Duodenal mucosa (tissue), 2 donors: Measurements from ENCODE around the gene CCDC136.

ENCODE experiments used
- H3K27ac ChIP-seq: one replicate; pipeline ENCODE4 v1.7.0; 2013; ENCODE audit warnings: low read depth, low read length
- H3K27me3 ChIP-seq, 2 donors: one replicate each; pipeline ENCODE4 v1.7.0; 2013; ENCODE audit warnings: low read length in 2 of 2, control low read depth in 1 of 2; ENCODE audit not compliant: insufficient read depth in 2 of 2, control insufficient read depth in 1 of 2
- H3K36me3 ChIP-seq, 2 donors: one replicate each; pipeline ENCODE4 v1.7.0; 2013; ENCODE audit warnings: low read length in 2 of 2, control low read depth in 1 of 2; ENCODE audit not compliant: insufficient read depth in 2 of 2, control insufficient read depth in 1 of 2
- H3K4me1 ChIP-seq, 2 donors: one replicate each; pipeline ENCODE4 v1.7.0; 2013; ENCODE audit warnings: low read length in 2 of 2, control low read depth in 1 of 2; ENCODE audit not compliant: insufficient read depth in 2 of 2, control insufficient read depth in 1 of 2
- H3K4me3 ChIP-seq, 2 donors: one replicate each; pipeline ENCODE4 v1.7.0; 2013; ENCODE audit warnings: low read length in 2 of 2, low read depth in 1 of 2
- H3K9ac ChIP-seq, 2 donors: one replicate each; pipeline ENCODE4 v1.7.0; 2013; ENCODE audit warnings: low read length in 2 of 2, low read depth in 1 of 2
- H3K9me3 ChIP-seq, 2 donors: one replicate each; pipeline ENCODE4 v1.7.0; 2013; ENCODE audit warnings: low read length in 2 of 2, control low read depth in 1 of 2; ENCODE audit not compliant: control insufficient read depth in 1 of 2

Gene CCDC136

GRCh38 chr7:128804484-128804883, 12.7 kb downstream of the CCDC136 start:
- Histone ChIP-seq H3K27me3 (peaks cover 0 to 3% of the 10 kb centered on the region in 2 donors), H3K4me1 (peaks cover 0 to 4% of the 10 kb centered on the region in 2 donors), H3K27ac (no peak overlapping the region), H3K36me3 (no peaks in the 10 kb centered on the region), H3K9ac (no peak overlapping the region), H3K4me3 (no peak overlapping the region), H3K9me3 (no peaks in the 10 kb centered on the region)

DNA sequence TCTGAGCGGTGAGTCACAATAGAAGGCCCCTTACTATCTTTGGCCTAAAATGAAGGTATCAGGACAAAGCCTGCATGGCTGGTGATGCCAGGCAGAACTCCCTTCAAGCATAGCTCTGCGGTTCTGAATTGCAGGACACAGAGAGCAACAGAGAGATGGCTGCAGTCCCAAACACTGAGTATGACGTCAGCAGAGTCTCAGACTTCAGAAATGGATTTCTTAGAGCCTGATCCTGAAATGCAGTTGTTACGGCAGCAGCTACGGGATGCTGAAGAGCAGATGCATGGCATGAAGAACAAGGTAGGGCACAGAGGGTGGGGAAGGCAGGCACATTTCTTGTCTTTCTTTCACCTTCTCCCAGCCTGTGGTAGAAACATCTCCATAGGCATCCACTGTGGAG, 13.5 kb downstream of the CCDC136 start:
- Histone ChIP-seq H3K36me3 (no peaks in the 10 kb centered on the region), H3K27ac (no peak overlapping the region), H3K9ac (no peak overlapping the region)

GRCh38 chr7:128807191-128807590, 15.4 kb downstream of the CCDC136 start:
- Histone ChIP-seq H3K4me1 (no peaks in the 10 kb centered on the region), H3K9ac (no peak overlapping the region), H3K9me3 (no peaks in the 10 kb centered on the region), H3K36me3 (no peaks in the 10 kb centered on the region), H3K27ac (no peak overlapping the region), H3K27me3 (peaks cover 0 to 3% of the 10 kb centered on the region in 2 donors), H3K4me3 (no peak overlapping the region)

More for the DNA sequence above, 13.5 kb downstream of the CCDC136 start:
- Histone ChIP-seq H3K9me3 (no peaks in the 10 kb centered on the region), H3K4me3 (no peak overlapping the region), H3K4me1 (peaks cover 0 to 4% of the 10 kb centered on the region in 2 donors), H3K27me3 (peaks cover 0 to 3% of the 10 kb centered on the region in 2 donors)

DNA sequence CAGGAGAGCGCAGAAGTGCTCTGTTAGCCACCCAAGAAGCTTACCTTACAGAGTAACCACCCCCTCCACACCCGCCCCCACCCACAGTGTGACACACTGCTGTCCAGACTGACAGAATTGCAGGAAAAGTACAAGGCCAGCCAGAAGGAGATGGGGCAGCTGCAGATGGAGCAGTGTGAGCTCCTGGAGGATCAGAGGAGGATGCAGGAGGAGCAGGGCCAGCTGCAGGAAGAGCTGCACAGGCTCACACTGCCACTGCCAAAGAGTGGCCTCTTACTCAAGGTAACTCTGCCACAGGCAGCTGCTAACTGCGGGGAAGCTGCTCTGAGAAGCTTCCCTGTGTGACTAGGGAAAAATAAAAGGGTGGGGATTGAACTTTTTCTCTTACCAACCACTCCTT, 17.6 kb downstream of the CCDC136 start:
- Histone ChIP-seq H3K36me3 (no peaks in the 10 kb centered on the region), H3K4me3 (no peak overlapping the region), H3K9me3 (no peaks in the 10 kb centered on the region), H3K9ac (no peak overlapping the region), H3K27ac (no peak overlapping the region), H3K4me1 (peaks cover 0 to 7% of the 10 kb centered on the region in 2 donors), H3K27me3 (peaks cover 0 to 3% of the 10 kb centered on the region in 2 donors)

DNA sequence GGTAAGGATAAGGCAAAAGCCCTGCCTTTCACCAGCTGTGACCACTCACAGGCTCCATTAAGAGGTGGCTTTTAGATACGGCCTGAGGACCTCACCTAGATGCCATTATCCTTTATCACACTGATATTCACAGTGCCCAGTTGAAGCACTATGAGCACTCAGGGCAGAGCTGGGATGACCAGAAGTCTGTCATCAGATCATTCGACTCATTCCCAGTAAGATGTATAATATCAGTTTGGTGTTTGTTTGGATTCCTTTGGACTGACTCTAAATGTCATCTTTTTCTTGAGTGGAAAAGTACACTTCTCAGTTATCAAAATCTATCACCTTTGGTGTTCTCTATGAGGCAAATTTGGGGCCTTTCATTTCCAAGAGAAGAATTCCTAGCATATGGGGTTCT, 18.7 kb downstream of the CCDC136 start:
- Histone ChIP-seq H3K36me3 (no peaks in the 10 kb centered on the region), H3K27ac (no peak overlapping the region), H3K27me3 (peaks cover 0 to 3% of the 10 kb centered on the region in 2 donors), H3K4me3 (no peak overlapping the region), H3K9ac (no peak overlapping the region), H3K9me3 (no peaks in the 10 kb centered on the region), H3K4me1 (peaks cover 0 to 7% of the 10 kb centered on the region in 2 donors)

DNA sequence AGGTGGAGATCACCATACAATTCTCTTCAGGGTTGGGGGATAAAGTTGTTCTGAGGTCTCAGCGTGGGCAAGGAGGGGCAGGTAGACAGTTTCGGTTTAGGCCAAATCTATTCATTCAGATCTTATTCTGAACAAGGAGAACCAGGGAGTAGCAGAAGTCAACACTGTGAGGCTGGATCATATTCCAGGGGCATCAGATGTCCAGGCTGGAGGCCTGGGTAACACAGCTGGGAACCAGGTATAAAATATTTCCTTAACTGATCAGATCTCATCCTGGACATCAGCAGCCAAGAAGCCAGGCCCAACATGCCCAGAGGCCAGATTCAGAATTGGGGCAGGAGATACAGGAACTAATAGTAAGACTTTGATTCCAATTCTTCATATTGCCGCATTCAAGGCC, 19.2 kb downstream of the CCDC136 start:
- Histone ChIP-seq H3K9ac (no peak overlapping the region), H3K27ac (no peak overlapping the region), H3K9me3 (no peaks in the 10 kb centered on the region), H3K36me3 (no peaks in the 10 kb centered on the region), H3K4me1 (peaks cover 0 to 7% of the 10 kb centered on the region in 2 donors), H3K27me3 (peaks cover 0 to 3% of the 10 kb centered on the region in 2 donors), H3K4me3 (no peak overlapping the region)

DNA sequence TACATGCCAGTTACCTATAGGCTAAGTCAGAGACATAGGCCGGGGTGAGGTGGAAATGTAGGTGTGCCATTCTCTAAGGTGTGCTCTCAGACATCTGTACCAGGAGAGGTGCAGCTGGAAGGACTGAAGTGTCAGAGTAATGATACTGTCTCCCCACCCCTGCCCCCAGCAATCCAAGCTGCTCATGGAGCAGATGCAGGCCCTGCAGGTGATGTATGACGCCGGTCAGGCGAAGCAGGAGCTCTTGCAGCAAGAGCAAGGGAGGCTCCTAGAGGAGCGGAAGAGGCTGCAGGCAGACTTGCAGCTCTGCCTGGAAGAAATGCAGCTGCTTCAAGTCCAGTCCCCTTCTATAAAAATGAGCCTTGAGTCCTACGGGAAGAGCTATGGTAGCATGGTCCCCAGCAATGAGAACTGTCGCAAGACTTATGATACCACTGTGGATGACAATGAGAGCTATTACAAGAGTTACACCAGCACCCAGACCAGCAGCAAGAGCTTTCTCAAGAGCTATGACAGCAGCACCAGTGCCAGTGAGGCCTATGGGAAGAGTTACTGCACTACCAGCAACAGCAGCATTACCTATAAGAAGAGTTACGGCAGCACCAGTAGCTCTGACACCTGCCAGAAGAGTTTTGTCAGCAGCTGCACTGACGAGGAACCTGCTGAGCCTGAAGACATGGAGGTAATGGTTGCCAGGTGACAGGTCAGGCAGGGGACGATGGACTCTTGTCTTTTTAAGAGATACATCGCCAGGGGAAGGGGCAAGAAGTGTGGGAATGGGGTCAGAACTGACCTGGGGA, 20.1 kb downstream of the CCDC136 start:
- H3K4me3 ChIP-seq: no peak overlapping the region
- no peaks in the 10 kb centered on the region for H3K9me3 ChIP-seq
- H3K27me3 ChIP-seq: no peaks in the 10 kb centered on the region
- H3K4me1 ChIP-seq: peaks cover 0 to 7% of the 10 kb centered on the region in 2 donors
- H3K9ac ChIP-seq: no peak overlapping the region
- H3K36me3 ChIP-seq: no peaks in the 10 kb centered on the region
- no peak overlapping the region for H3K27ac ChIP-seq

DNA sequence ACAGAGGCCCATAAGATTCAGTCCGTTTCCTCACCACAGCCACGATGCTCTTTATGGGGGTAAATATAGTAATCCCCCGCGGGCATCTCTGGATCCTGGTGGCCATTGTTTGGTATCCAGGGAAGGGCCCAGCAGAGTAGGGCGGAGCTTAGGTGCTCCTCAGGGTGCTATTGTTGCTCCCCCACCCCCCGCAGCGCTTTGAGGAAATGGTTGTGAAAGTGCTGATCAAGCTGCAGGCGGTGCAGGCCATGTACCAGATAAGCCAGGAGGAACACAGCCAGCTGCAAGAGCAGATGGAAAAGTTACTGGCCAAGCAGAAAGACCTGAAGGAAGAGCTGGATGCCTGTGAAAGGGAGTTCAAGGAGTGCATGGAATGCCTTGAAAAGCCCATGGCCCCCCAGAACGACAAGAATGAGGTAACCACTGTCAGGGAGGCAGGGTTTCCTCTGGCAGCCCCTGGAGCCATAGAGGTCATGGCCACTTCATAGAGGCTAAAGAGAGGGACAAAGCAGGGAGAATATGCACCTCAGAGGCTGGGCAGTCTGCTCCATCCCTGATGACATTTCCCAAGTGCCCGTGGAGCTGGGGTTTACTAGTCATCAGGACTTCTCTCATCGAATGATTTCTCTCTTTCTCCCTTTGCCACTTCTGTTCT, 20.9 kb downstream of the CCDC136 start:
- Histone ChIP-seq H3K4me3 (no peak overlapping the region), H3K9me3 (no peaks in the 10 kb centered on the region), H3K9ac (no peak overlapping the region), H3K36me3 (no peaks in the 10 kb centered on the region), H3K4me1 (peaks cover 0 to 7% of the 10 kb centered on the region in 2 donors), H3K27me3 (no peaks in the 10 kb centered on the region), H3K27ac (no peak overlapping the region)

GRCh38 chr7:128814499-128814898, 22.7 kb downstream of the CCDC136 start:
- H3K9ac ChIP-seq: no peak overlapping the region
- H3K9me3 ChIP-seq: no peaks in the 10 kb centered on the region
- no peaks in the 10 kb centered on the region for H3K27me3 ChIP-seq
- H3K4me1 ChIP-seq: peaks cover 0 to 7% of the 10 kb centered on the region in 2 donors
- no peak overlapping the region for H3K4me3 ChIP-seq
- no peak overlapping the region for H3K27ac ChIP-seq
- no peaks in the 10 kb centered on the region for H3K36me3 ChIP-seq

GRCh38 chr7:128815289-128815942, 23.6 kb downstream of the CCDC136 start:
- Histone ChIP-seq H3K9ac (no peak overlapping the region), H3K27me3 (no peaks in the 10 kb centered on the region), H3K36me3 (no peaks in the 10 kb centered on the region), H3K27ac (no peak overlapping the region), H3K4me1 (peaks cover 0 to 7% of the 10 kb centered on the region in 2 donors), H3K4me3 (no peak overlapping the region), H3K9me3 (no peaks in the 10 kb centered on the region)
